ENCODE data around the gene FAM219A. TPM values are rescaled to one million over a fixed set of nuclear protein-coding genes. Genes with fewer than 3 reads are reported as not detected.
A peak's percentile ranks its signal among the peaks of the same experiment; 100 is the strongest.

Gene FAM219A
- total RNA-seq, 2 experiments from 2014 or later = 13.3 to 13.8 TPM

- CTCF ChIA-PET = interaction anchor here (1.1 to 7.8 kb wide), 8 partner anchors 47 to 566 kb away, joined by 3 to 68 read pairs (median 4); partner anchors contain the start of genes DNAI1, FAM219A and SIGMAR1
- no peaks in the 10 kb centered on the region for H3K9me3 Mint-ChIP-seq
- no peak overlapping the region for H3K27ac Mint-ChIP-seq
- DNase-seq = peak; percentile 17
- intact Hi-C loops (cut with micrococcal nuclease) = loop anchor here (1.0 kb wide), 1 partner anchor 331 kb away; no protein-coding TSS in a partner anchor
- no peaks in the 10 kb centered on the region for H3K36me3 Mint-ChIP-seq
- peak overlapping the region; percentile 46 for H3K4me3 Mint-ChIP-seq
- POLR2A ChIA-PET = interaction anchor here (0.7 kb wide), 1 partner anchor 75 kb away, joined by 5 read pairs; no protein-coding TSS in a partner anchor
- no peaks in the 10 kb centered on the region for H3K27me3 Mint-ChIP-seq
- peaks cover 30% of the 10 kb centered on the region for H3K4me1 Mint-ChIP-seq (ENCODE audit: low read depth)
Measured at GRCh38 chr9:34380034-34380510, 78.3 kb downstream of the FAM219A start.

GRCh38 chr9:34379334-34380033 lies 78.9 kb downstream of the FAM219A start:
- Mint-ChIP-seq H3K36me3 (no peaks in the 10 kb centered on the region), H3K9me3 (no peaks in the 10 kb centered on the region), H3K4me3 (peak overlapping the region; percentile 74), H3K27me3 (no peaks in the 10 kb centered on the region), H3K4me1 (ENCODE audit: low read depth) (peaks cover 30% of the 10 kb centered on the region), H3K27ac (no peak overlapping the region)
- intact Hi-C loops (cut with micrococcal nuclease) = loop anchor here (1.0 to 2.0 kb wide), 7 partner anchors 50 to 563 kb away; partner anchors contain the start of genes DCAF12, ENHO, KIF24 and NUDT2
- CTCF ChIA-PET = interaction anchor here (0.6 to 7.8 kb wide), 26 partner anchors 8 to 568 kb away, joined by 3 to 68 read pairs (median 3); partner anchors contain the start of genes DNAI1, FAM219A, SIGMAR1 and UBAP2
- POLR2A ChIA-PET = interaction anchor here (0.5 to 0.7 kb wide), 2 partner anchors 75 to 331 kb away, joined by 3 to 5 read pairs; partner anchors contain the start of gene UBAP2
- DNase-seq = peak; percentile 96

- Mint-ChIP-seq H3K4me3 (no peak overlapping the region), H3K27me3 (no peaks in the 10 kb centered on the region), H3K4me1 (ENCODE audit: low read depth) (peaks cover 30% of the 10 kb centered on the region), H3K9me3 (no peaks in the 10 kb centered on the region), H3K36me3 (no peaks in the 10 kb centered on the region), H3K27ac (no peak overlapping the region)
- CTCF ChIA-PET = interaction anchor here (0.6 to 7.8 kb wide), 23 partner anchors 9 to 567 kb away, joined by 3 to 68 read pairs (median 3); partner anchors contain the start of genes DNAI1, FAM219A, SIGMAR1 and UBAP2
- POLR2A ChIA-PET = interaction anchor here (0.5 kb wide), 1 partner anchor 330 kb away, joined by 3 read pairs; the partner anchor contains the start of gene UBAP2
- intact Hi-C loops (cut with micrococcal nuclease) = loop anchor here (1.0 to 2.0 kb wide), 6 partner anchors 49 to 562 kb away; partner anchors contain the start of genes DCAF12, ENHO, KIF24 and NUDT2
- no peak for DNase-seq
Measured at GRCh38 chr9:34378376-34379060, 79.9 kb downstream of the FAM219A start.

GRCh38 chr9:34377404-34377746 lies 81.0 kb downstream of the FAM219A start:
- no peaks in the 10 kb centered on the region for H3K36me3 Mint-ChIP-seq
- H3K9me3 Mint-ChIP-seq = no peaks in the 10 kb centered on the region
- H3K4me3 Mint-ChIP-seq = peak overlapping the region; percentile 78
- no peaks in the 10 kb centered on the region for H3K27me3 Mint-ChIP-seq
- CTCF ChIA-PET = interaction anchor here (0.6 to 7.8 kb wide), 13 partner anchors 12 to 564 kb away, joined by 3 to 68 read pairs (median 4); partner anchors contain the start of genes DCTN3 and SIGMAR1
- H3K4me1 Mint-ChIP-seq (ENCODE audit: low read depth) = peaks cover 30% of the 10 kb centered on the region
- intact Hi-C loops (cut with micrococcal nuclease) = loop anchor here (1.0 to 2.0 kb wide), 4 partner anchors 81 to 329 kb away; partner anchors contain the start of genes DNAI1, FAM219A, RPP25L and UBAP2
- no peak for DNase-seq
- no peak overlapping the region for H3K27ac Mint-ChIP-seq
- POLR2A ChIA-PET = interaction anchor here (1.8 kb wide), 1 partner anchor 44 kb away, joined by 8 read pairs; no protein-coding TSS in a partner anchor

GRCh38 chr9:34376596-34377403 lies 81.6 kb downstream of the FAM219A start, which contains the start of gene MYORG:
TSS of gene MYORG (minus strand) at chr9:34376898. CDS start at chr9:34372943, 3,955 bp downstream.
- peak; percentile 99 for DNase-seq
- Mint-ChIP-seq H3K27me3 (no peaks in the 10 kb centered on the region), H3K4me1 (ENCODE audit: low read depth) (peaks cover 30% of the 10 kb centered on the region), H3K36me3 (no peaks in the 10 kb centered on the region), H3K4me3 (peak within 1 kb of the TSS; percentile 78), H3K27ac (no peak within 1 kb of the TSS), H3K9me3 (no peaks in the 10 kb centered on the region)
- intact Hi-C loops (cut with micrococcal nuclease) = loop anchor here (1.0 to 2.0 kb wide), 4 partner anchors 82 to 328 kb away; partner anchors contain the start of genes DNAI1, FAM219A, RPP25L and UBAP2
- ChIA-PET POLR2A (interaction anchor here (0.6 to 1.8 kb wide), 3 partner anchors 10 to 326 kb away, joined by 3 to 8 read pairs (median 3); no protein-coding TSS in a partner anchor), CTCF (interaction anchor here (0.6 to 7.8 kb wide), 13 partner anchors 12 to 563 kb away, joined by 3 to 68 read pairs (median 4); partner anchors contain the start of genes DCTN3 and SIGMAR1)

- ChIA-PET CTCF (interaction anchor here (0.9 to 7.8 kb wide), 4 partner anchors 13 to 232 kb away, joined by 3 to 68 read pairs (median 7); no protein-coding TSS in a partner anchor), POLR2A (interaction anchor here (0.6 to 1.8 kb wide), 3 partner anchors 11 to 326 kb away, joined by 3 to 8 read pairs (median 3); no protein-coding TSS in a partner anchor)
- Mint-ChIP-seq H3K4me1 (ENCODE audit: low read depth) (peaks cover 28% of the 10 kb centered on the region), H3K4me3 (peak overlapping the region; percentile 78), H3K36me3 (peaks cover 3% of the 10 kb centered on the region), H3K27ac (no peak overlapping the region), H3K9me3 (no peaks in the 10 kb centered on the region), H3K27me3 (no peaks in the 10 kb centered on the region)
- intact Hi-C loops (cut with micrococcal nuclease) = loop anchor here (2.0 kb wide), 3 partner anchors 83 to 327 kb away; partner anchors contain the start of genes DNAI1, FAM219A, RPP25L and UBAP2
- peak; percentile 67 for DNase-seq
Measured at GRCh38 chr9:34375901-34376595, 82.3 kb downstream of the FAM219A start.

- intact Hi-C loops (cut with micrococcal nuclease) = no loop called here
- Mint-ChIP-seq H3K36me3 (peaks cover 10% of the 10 kb centered on the region), H3K27ac (no peak overlapping the region), H3K27me3 (no peaks in the 10 kb centered on the region), H3K4me1 (ENCODE audit: low read depth) (peaks cover 19% of the 10 kb centered on the region), H3K4me3 (peak overlapping the region; percentile 78), H3K9me3 (no peaks in the 10 kb centered on the region)
- POLR2A ChIA-PET = no interaction called here
- no peak for DNase-seq
- CTCF ChIA-PET = interaction anchor here (0.7 to 7.8 kb wide), 4 partner anchors 28 to 233 kb away, joined by 3 to 68 read pairs (median 6); no protein-coding TSS in a partner anchor
Measured at GRCh38 chr9:34374905-34375552, 83.3 kb downstream of the FAM219A start.

GRCh38 chr9:34374339-34374738 lies 84.0 kb downstream of the FAM219A start:
- CTCF ChIA-PET = interaction anchor here (0.7 to 7.8 kb wide), 3 partner anchors 29 to 77 kb away, joined by 3 to 68 read pairs (median 10); no protein-coding TSS in a partner anchor

GRCh38 chr9:34373749-34374148 lies 84.6 kb downstream of the FAM219A start:
- no peak for DNase-seq
- CTCF ChIA-PET = interaction anchor here (2.1 to 7.8 kb wide), 2 partner anchors 30 to 41 kb away, joined by 10 to 68 read pairs; no protein-coding TSS in a partner anchor
- H3K4me1 Mint-ChIP-seq (ENCODE audit: low read depth) = peaks cover 11% of the 10 kb centered on the region
- peaks cover 10% of the 10 kb centered on the region for H3K36me3 Mint-ChIP-seq
- intact Hi-C loops (cut with micrococcal nuclease) = no loop called here
- no peak overlapping the region for H3K4me3 Mint-ChIP-seq
- POLR2A ChIA-PET = interaction anchor here (0.9 kb wide), 1 partner anchor 195 kb away, joined by 3 read pairs; the partner anchor contains the start of gene UBAP1
- H3K9me3 Mint-ChIP-seq = no peaks in the 10 kb centered on the region
- no peak overlapping the region for H3K27ac Mint-ChIP-seq
- no peaks in the 10 kb centered on the region for H3K27me3 Mint-ChIP-seq

More at GRCh38 chr9:34374339-34374738, 84.0 kb downstream of the FAM219A start:
- POLR2A ChIA-PET = no interaction called here
- H3K36me3 Mint-ChIP-seq = peaks cover 10% of the 10 kb centered on the region
- no peaks in the 10 kb centered on the region for H3K9me3 Mint-ChIP-seq
- H3K4me1 Mint-ChIP-seq (ENCODE audit: low read depth) = peaks cover 14% of the 10 kb centered on the region
- no peaks in the 10 kb centered on the region for H3K27me3 Mint-ChIP-seq
- no peak overlapping the region for H3K4me3 Mint-ChIP-seq
- no peak for DNase-seq
- no peak overlapping the region for H3K27ac Mint-ChIP-seq
- intact Hi-C loops (cut with micrococcal nuclease) = no loop called here
